ENCODE measurements around the gene GPR150.

Gene GPR150

GRCh38 chr5:95652849-95653248 is 33.0 kb downstream of the GPR150 start:
- DNase-seq, result no peak

- no peak for DNase-seq
Measured at GRCh38 chr5:95654196-95654595, 34.3 kb downstream of the GPR150 start.

- DNase-seq, result no peak
Measured at GRCh38 chr5:95655575-95655974, 35.7 kb downstream of the GPR150 start.

- no peak for DNase-seq
Measured at GRCh38 chr5:95660060-95660459, 40.2 kb downstream of the GPR150 start.

- no peak for DNase-seq
Measured at GRCh38 chr5:95662946-95663345, 43.1 kb downstream of the GPR150 start.

GRCh38 chr5:95664204-95664786 is 44.4 kb downstream of the GPR150 start:
- DNase-seq, result peak; percentile 20 to 50

- no peak for DNase-seq
Measured at GRCh38 chr5:95667061-95667618, 47.3 kb downstream of the GPR150 start.

GRCh38 chr5:95667678-95668077 is 47.8 kb downstream of the GPR150 start:
- DNase-seq, result no peak

GRCh38 chr5:95668216-95668615 is 48.3 kb downstream of the GPR150 start:
- no peak for DNase-seq

GRCh38 chr5:95668728-95669127 is 48.8 kb downstream of the GPR150 start:
- no peak for DNase-seq

- DNase-seq, result no peak
Measured at GRCh38 chr5:95669540-95669939, 49.7 kb downstream of the GPR150 start.

- no peak for DNase-seq
Measured at GRCh38 chr5:95669985-95670384, 50.1 kb downstream of the GPR150 start.

- DNase-seq, result no peak
Measured at GRCh38 chr5:95670568-95670967, 50.7 kb downstream of the GPR150 start.

Data from stimulated activated CD4-positive, alpha-beta T cell treated with anti-CD3 and anti-CD28 coated beads, Interleukin-2, amount 100 ng/mL, for 24 hours (primary cell).